ENCODE results near the gene PCDHGA5. TPM values are rescaled to one million over a fixed set of nuclear protein-coding genes. Genes with fewer than 3 reads are reported as not detected.
"Not testable (repeated sequence)": the region's sequence is repeated elsewhere in the genome, so short reads cannot be mapped to it uniquely, and the experiment has no call there.

The PCDHGA5 gene
- total RNA-seq, 2 experiments from 2014 or later: 0.05 TPM; not detected in 1

DNA sequence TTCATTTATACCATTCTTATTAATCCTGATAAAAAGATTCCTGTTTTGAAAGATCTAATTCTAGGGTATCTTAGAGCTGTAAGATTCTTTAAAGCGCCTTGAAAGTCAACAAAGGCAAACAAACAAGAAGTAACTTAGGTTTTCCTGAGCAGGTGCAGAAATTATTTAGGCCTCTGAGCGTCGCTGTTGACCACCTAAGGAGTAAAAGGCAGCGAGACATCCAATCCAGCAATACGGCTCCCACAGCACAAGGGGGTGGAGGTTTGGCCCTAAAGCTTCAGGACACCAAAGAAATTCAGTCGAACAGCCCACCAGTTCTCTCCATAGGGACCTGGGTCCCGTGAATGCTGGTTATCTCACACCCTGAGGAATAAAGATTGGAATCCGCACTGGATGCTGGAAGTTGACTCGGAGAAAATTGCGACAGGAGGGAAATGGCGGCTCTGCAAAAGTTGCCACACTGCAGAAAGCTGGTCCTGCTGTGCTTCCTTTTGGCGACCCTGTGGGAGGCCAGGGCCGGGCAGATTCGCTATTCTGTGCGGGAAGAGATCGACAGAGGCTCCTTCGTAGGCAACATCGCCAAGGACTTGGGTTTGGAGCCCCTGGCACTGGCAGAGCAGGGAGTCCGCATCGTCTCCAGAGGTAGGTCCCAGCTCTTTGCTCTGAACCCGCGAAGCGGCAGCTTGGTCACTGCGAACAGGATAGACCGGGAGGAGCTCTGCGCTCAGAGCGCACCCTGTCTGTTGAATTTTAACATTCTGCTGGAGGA lies 25.2 kb upstream of the PCDHGA5 start, which contains the start of gene PCDHGA2:
Gene PCDHGA2 (plus strand): TSS at position 223 of the 769 bp plus-strand sequence.
- Mint-ChIP-seq H3K4me3 (no peak within 1 kb of the TSS), H3K4me1 (ENCODE audit: low read depth) (no peaks in the 10 kb centered on the region), H3K27me3 (ENCODE audit: low read depth) (peaks cover 61% of the 10 kb centered on the region), H3K9me3 (peaks cover 30% of the 10 kb centered on the region), H3K36me3 (ENCODE audit: low read depth) (peaks cover 23% of the 10 kb centered on the region), H3K27ac (no peak within 1 kb of the TSS)
- CTCF ChIA-PET: interaction anchor here (0.6 to 1.8 kb wide), 5 partner anchors 8 to 64 kb away, joined by 3 to 7 read pairs (median 3); partner anchors contain the start of genes PCDHGA9 and TAF7
- peak; percentile 14 for DNase-seq
- intact Hi-C loops (cut with micrococcal nuclease): no loop called here

DNA sequence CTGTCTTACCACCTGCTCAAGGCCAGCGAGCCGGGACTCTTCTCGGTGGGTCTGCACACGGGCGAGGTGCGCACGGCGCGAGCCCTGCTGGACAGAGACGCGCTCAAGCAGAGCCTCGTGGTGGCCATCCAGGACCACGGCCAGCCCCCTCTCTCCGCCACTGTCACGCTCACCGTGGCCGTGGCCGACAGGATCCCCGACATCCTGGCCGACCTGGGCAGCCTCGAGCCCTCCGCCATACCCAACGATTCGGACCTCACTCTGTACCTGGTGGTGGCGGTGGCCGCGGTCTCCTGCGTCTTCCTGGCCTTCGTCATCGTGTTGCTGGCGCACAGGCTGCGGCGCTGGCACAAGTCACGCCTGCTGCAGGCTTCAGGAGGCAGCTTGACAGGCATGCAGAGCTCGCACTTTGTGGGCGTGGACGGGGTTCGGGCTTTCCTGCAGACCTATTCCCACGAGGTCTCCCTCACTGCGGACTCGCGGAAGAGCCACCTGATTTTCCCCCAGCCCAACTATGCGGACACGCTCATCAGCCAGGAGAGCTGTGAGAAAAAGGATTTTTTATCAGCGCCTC lies 23.1 kb upstream of the PCDHGA5 start:
- CTCF ChIA-PET; H3K27ac Mint-ChIP-seq; H3K4me3 Mint-ChIP-seq; H3K4me1 Mint-ChIP-seq (ENCODE audit: low read depth); intact Hi-C loops (cut with micrococcal nuclease); DNase-seq: not testable (repeated sequence)
- Mint-ChIP-seq H3K27me3 (ENCODE audit: low read depth) (peaks cover 61% of the 10 kb centered on the region), H3K9me3 (peaks cover 31% of the 10 kb centered on the region), H3K36me3 (ENCODE audit: low read depth) (peaks cover 27% of the 10 kb centered on the region)

DNA sequence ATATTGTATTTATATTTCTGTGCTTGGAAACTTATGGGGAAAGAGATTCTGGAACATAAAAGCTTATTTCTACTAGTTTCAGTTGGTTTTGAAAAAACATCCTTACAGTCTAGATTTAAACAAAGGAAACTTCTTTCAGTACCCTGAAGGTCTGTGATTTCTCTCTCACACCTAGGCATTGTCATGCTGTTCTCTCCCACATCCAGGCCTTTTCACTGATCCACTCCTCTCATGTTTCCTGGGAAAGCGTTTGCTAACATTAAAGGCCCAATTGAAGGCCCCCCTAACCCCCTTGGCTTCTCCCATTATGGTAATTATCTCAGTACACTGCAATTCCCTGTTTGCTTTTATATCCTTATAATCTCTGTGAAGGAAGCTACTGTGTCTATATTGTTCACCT lies 21.2 kb upstream of the PCDHGA5 start:
- intact Hi-C loops (cut with micrococcal nuclease): loop anchor here (2.0 kb wide), 1 partner anchor 22 kb away; the partner anchor contains the start of gene TAF7
- no peaks in the 10 kb centered on the region for H3K4me1 Mint-ChIP-seq (ENCODE audit: low read depth)
- H3K27ac Mint-ChIP-seq: no peak overlapping the region
- H3K9me3 Mint-ChIP-seq: peaks cover 32% of the 10 kb centered on the region
- H3K4me3 Mint-ChIP-seq: no peak overlapping the region
- peaks cover 62% of the 10 kb centered on the region for H3K27me3 Mint-ChIP-seq (ENCODE audit: low read depth)
- CTCF ChIA-PET: interaction anchor here (0.8 to 1.9 kb wide), 2 partner anchors 22 to 49 kb away, joined by 3 to 4 read pairs; partner anchors contain the start of gene TAF7
- no peak for DNase-seq
- H3K36me3 Mint-ChIP-seq (ENCODE audit: low read depth): peaks cover 23% of the 10 kb centered on the region

DNA sequence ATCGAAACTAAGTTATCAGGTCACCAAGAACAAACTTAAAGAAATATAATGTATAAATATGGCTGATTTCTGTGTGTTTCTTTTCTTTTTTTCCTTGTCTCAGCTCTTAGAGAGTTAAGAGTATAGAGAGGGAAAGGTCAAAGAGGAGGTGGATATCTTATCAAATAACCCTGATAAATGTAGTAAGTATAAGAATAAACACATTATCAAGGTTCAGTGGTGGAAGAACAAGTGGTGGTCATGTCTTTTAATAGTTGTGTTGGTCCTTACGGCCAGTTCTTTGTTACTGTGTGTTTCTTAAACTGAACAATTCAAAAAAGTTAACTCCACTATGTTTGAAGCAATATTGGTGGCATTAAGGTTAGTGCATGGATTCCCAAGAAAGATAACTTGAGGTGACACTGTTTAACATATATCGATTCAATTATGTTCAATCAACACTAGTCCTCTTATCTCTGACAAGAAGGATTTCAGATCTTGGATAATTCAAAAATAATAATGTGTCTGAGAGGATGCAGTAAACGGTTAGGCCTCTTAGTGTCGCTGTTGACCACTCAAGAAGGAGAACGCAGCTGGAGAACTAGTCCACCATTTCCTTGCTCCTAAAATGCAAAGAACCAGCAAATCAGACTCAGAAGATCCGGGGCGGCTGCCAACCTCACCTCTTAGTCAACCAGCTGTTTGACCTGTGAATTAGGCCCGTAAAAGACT lies 20.6 kb upstream of the PCDHGA5 start, which contains the start of gene PCDHGA3:
Gene PCDHGA3 (plus strand): TSS at position 588 of the 711 bp plus-strand sequence. CDS start 205 bp downstream, outside the sequence.
- H3K36me3 Mint-ChIP-seq (ENCODE audit: low read depth): peaks cover 17% of the 10 kb centered on the region
- H3K4me3 Mint-ChIP-seq: peak within 1 kb of the TSS; percentile 11
- no peak within 1 kb of the TSS for H3K27ac Mint-ChIP-seq
- no peaks in the 10 kb centered on the region for H3K4me1 Mint-ChIP-seq (ENCODE audit: low read depth)
- peaks cover 56% of the 10 kb centered on the region for H3K27me3 Mint-ChIP-seq (ENCODE audit: low read depth)
- DNase-seq: peak; percentile 38
- intact Hi-C loops (cut with micrococcal nuclease): loop anchor here (2.0 kb wide), 1 partner anchor 23 kb away; the partner anchor contains the start of gene TAF7
- CTCF ChIA-PET: interaction anchor here (1.3 to 1.9 kb wide), 3 partner anchors 12 to 22 kb away, joined by 3 to 4 read pairs (median 4); partner anchors contain the start of genes PCDHGA4 and TAF7
- peaks cover 26% of the 10 kb centered on the region for H3K9me3 Mint-ChIP-seq

DNA sequence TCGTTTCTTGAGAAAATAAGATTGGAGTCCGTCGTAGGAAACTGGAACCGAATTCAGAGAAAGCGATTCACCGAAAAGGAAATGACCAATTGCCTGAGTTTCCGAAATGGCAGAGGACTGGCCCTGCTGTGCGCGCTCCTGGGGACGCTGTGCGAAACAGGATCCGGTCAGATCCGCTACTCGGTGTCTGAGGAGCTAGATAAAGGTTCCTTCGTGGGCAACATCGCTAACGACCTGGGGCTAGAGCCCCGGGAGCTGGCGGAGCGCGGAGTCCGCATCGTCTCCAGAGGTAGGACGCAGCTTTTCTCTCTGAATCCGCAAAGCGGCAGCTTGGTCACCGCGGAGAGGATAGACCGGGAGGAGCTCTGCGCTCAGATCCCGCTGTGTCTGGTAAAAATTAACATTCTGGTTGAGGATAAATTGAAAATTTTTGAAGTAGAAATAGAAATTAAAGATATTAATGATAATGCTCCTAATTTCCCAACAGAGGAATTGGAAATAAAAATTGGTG lies 20.0 kb upstream of the PCDHGA5 start:
- Mint-ChIP-seq H3K27me3 (ENCODE audit: low read depth) (peaks cover 56% of the 10 kb centered on the region), H3K4me3 (peak overlapping the region; percentile 11), H3K27ac (no peak overlapping the region), H3K36me3 (ENCODE audit: low read depth) (peaks cover 14% of the 10 kb centered on the region), H3K4me1 (ENCODE audit: low read depth) (no peaks in the 10 kb centered on the region), H3K9me3 (peaks cover 23% of the 10 kb centered on the region)
- DNase-seq: no peak
- intact Hi-C loops (cut with micrococcal nuclease): loop anchor here (2.0 kb wide), 1 partner anchor 23 kb away; the partner anchor contains the start of gene TAF7
- CTCF ChIA-PET: interaction anchor here (0.9 to 1.5 kb wide), 3 partner anchors 11 to 222 kb away, joined by 3 to 4 read pairs (median 3); partner anchors contain the start of gene PCDHGA4

DNA sequence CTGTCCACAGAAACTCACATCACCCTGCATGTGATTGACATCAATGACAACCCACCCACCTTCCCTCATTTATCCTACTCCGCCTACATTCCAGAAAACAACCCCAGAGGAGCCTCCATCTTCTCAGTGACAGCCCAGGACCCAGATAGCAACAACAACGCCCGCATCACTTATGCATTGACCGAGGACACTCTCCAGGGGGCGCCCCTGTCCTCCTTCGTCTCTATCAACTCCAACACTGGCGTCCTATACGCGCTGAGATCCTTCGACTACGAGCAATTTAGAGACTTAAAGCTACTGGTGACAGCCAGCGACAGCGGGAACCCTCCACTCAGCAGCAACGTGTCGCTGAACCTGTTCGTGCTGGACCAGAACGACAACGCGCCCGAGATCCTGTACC lies 18.6 kb upstream of the PCDHGA5 start:
- Mint-ChIP-seq H3K27me3 (ENCODE audit: low read depth) (peaks cover 54% of the 10 kb centered on the region), H3K4me1 (ENCODE audit: low read depth) (no peaks in the 10 kb centered on the region), H3K9me3 (peaks cover 20% of the 10 kb centered on the region), H3K27ac (no peak overlapping the region), H3K36me3 (ENCODE audit: low read depth) (peaks cover 12% of the 10 kb centered on the region), H3K4me3 (no peak overlapping the region)
- intact Hi-C loops (cut with micrococcal nuclease): no loop called here
- CTCF ChIA-PET: no interaction called here
- DNase-seq: no peak

DNA sequence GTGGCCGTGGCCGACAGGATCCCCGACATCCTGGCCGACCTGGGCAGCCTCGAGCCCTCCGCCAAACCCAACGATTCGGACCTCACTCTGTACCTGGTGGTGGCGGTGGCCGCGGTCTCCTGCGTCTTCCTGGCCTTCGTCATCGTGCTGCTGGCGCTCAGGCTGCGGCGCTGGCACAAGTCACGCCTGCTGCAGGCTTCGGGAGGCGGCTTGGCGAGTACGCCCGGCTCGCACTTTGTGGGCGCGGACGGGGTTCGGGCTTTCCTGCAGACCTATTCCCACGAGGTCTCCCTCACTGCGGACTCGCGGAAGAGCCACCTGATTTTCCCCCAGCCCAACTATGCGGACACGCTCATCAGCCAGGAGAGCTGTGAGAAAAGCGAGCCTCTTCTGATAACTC lies 17.9 kb upstream of the PCDHGA5 start:
- H3K27ac Mint-ChIP-seq; intact Hi-C loops (cut with micrococcal nuclease); H3K4me3 Mint-ChIP-seq; H3K4me1 Mint-ChIP-seq (ENCODE audit: low read depth); DNase-seq; CTCF ChIA-PET: not testable (repeated sequence)
- peaks cover 11% of the 10 kb centered on the region for H3K36me3 Mint-ChIP-seq (ENCODE audit: low read depth)
- peaks cover 60% of the 10 kb centered on the region for H3K27me3 Mint-ChIP-seq (ENCODE audit: low read depth)
- H3K9me3 Mint-ChIP-seq: peaks cover 21% of the 10 kb centered on the region

DNA sequence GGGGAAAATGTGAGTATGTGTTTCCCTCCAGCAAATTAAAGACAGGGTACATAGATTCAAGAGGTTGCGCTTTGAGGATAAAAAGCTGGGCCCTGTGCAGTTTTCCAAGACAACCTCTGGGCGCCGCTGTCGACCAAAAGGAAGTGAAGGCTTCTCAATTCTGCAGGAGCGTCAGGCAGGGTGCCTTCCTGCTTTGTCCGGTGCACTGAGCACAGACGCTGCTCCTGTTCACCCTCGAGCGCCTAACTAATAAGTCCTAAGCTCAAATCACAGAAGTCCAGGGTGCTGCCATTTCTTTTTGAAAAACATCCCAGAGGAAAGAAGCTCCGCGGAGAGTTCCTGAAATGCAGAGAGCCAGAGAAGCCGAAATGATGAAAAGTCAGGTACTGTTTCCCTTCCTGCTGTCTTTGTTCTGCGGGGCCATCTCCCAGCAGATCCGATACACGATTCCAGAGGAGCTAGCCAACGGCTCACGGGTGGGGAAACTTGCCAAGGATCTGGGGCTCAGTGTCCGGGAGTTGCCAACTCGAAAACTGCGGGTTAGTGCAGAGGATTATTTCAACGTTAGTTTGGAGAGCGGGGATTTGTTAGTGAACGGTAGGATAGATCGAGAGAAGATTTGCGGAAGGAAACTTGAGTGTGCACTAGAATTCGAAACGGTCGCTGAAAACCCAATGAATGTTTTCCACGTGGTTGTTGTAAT lies 13.9 kb upstream of the PCDHGA5 start, which contains the start of gene PCDHGB1:
Gene PCDHGB1 (plus strand): TSS at position 183 of the 703 bp plus-strand sequence. CDS start 162 bp downstream, at position 345.
- peaks cover 54% of the 10 kb centered on the region for H3K27me3 Mint-ChIP-seq (ENCODE audit: low read depth)
- H3K27ac Mint-ChIP-seq: no peak within 1 kb of the TSS
- H3K4me1 Mint-ChIP-seq (ENCODE audit: low read depth): no peaks in the 10 kb centered on the region
- intact Hi-C loops (cut with micrococcal nuclease): no loop called here
- H3K9me3 Mint-ChIP-seq: peaks cover 25% of the 10 kb centered on the region
- CTCF ChIA-PET: interaction anchor here (0.6 to 1.5 kb wide), 7 partner anchors 14 to 1780 kb away, joined by 3 to 5 read pairs (median 3); partner anchors contain the start of gene PCDHGA5
- no peak within 1 kb of the TSS for H3K4me3 Mint-ChIP-seq
- peak; percentile 56 for DNase-seq
- H3K36me3 Mint-ChIP-seq (ENCODE audit: low read depth): peaks cover 15% of the 10 kb centered on the region

DNA sequence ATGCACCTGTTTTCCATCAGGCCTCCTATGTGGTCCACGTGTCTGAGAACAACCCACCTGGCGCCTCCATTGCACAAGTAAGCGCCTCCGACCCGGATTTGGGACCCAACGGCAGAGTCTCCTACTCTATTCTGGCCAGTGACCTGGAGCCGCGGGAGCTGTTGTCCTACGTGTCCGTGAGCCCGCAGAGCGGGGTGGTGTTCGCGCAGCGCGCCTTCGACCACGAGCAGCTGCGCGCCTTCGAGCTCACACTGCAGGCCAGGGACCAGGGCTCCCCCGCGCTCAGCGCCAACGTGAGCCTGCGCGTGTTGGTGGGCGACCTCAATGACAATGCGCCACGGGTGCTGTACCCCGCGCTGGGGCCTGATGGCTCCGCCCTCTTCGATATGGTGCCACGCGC lies 12.4 kb upstream of the PCDHGA5 start:
- CTCF ChIA-PET: interaction anchor here (0.7 kb wide), 1 partner anchor 161 kb away, joined by 3 read pairs; no protein-coding TSS in a partner anchor
- H3K36me3 Mint-ChIP-seq (ENCODE audit: low read depth): peaks cover 13% of the 10 kb centered on the region

DNA sequence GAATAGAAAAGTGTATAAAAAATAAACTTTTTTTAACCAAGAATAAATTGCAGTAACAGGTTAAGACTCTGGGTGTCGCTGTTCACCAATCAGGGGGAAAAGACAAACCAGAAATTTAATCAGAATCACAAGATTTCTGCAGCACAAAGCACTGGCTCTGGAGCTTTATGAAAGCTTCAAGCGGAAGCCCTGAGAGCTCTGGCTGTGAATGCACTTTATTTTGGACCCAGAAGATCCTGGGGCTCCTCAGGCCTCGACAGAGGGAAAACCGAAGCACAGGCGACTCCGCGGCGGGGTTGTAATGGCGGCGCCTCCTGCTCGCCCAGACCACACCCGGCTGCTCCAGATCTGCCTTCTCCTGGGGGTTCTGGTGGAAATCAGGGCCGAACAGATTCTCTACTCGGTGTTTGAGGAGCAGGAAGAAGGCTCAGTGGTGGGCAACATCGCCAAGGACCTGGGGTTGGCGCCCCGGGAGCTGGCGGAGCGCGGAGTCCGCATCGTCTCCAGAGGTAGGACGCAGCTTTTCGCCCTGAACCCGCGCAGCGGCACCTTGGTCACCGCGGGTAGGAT lies 9.0 kb upstream of the PCDHGA5 start, which contains the start of gene PCDHGA4:
Gene PCDHGA4 (plus strand): TSS at position 122 of the 570 bp plus-strand sequence. CDS start 87 bp downstream, at position 209.
- CTCF ChIA-PET: interaction anchor here (0.6 to 1.7 kb wide), 6 partner anchors 9 to 575 kb away, joined by 3 to 4 read pairs (median 3); partner anchors contain the start of gene PCDHGA5
- peak within 1 kb of the TSS; percentile 38 for H3K4me3 Mint-ChIP-seq
- DNase-seq: no peak
- no peak within 1 kb of the TSS for H3K27ac Mint-ChIP-seq
- H3K9me3 Mint-ChIP-seq: peaks cover 20% of the 10 kb centered on the region
- intact Hi-C loops (cut with micrococcal nuclease): no loop called here
- peaks cover 66% of the 10 kb centered on the region for H3K27me3 Mint-ChIP-seq (ENCODE audit: low read depth)
- peaks cover 18% of the 10 kb centered on the region for H3K36me3 Mint-ChIP-seq (ENCODE audit: low read depth)
- no peaks in the 10 kb centered on the region for H3K4me1 Mint-ChIP-seq (ENCODE audit: low read depth)

More for the DNA sequence above, 12.4 kb upstream of the PCDHGA5 start:
- H3K4me3 Mint-ChIP-seq: no peak overlapping the region
- DNase-seq: no peak
- no peaks in the 10 kb centered on the region for H3K4me1 Mint-ChIP-seq (ENCODE audit: low read depth)
- intact Hi-C loops (cut with micrococcal nuclease): no loop called here
- peaks cover 58% of the 10 kb centered on the region for H3K27me3 Mint-ChIP-seq (ENCODE audit: low read depth)
- peaks cover 21% of the 10 kb centered on the region for H3K9me3 Mint-ChIP-seq
- no peak overlapping the region for H3K27ac Mint-ChIP-seq

All from activated naive CD4-positive, alpha-beta T cell treated with anti-CD3 and anti-CD28 coated beads for 36 hours (primary cell).